Aortic smooth muscle cell (primary cell): ENCODE results near the gene VAX1. TPM values are rescaled to one million over a fixed set of nuclear protein-coding genes. Genes with fewer than 3 reads are reported as not detected.

Source experiments
- total RNA-seq: library from RNA; depleted of rRNA; stranded (reverse); fragments of >200 nt; gene quantifications from 2 replicates; pipeline ENCODE4 v1.2.3, GENCODE V29; 2014

The VAX1 gene
- total RNA-seq: not detected in 2 replicates

GRCh38 chr10:117137911-117138642 lies at the start of gene VAX1:
TSS of gene VAX1 (minus strand) at chr10:117138270. CDS start at chr10:117138056, 214 bp downstream.

Other genes starting within 250 kb of the VAX1 start
- 1.2 and 2.1 TPM in 2 replicates for gene SHTN1, start 133.1 kb downstream of the VAX1 start, total RNA-seq
- not detected in 2 replicates for gene KCNK18, start 59.2 kb upstream of the VAX1 start, total RNA-seq
- gene SLC18A2, start 102.8 kb upstream of the VAX1 start, total RNA-seq: not detected in 2 replicates
- gene PDZD8, start 237.2 kb upstream of the VAX1 start, total RNA-seq: 15.9 and 18.8 TPM in 2 replicates